SH-SY5Y (cell line): ENCODE data around the gene NR3C1.

Source experiments
- GATA2 ChIP-seq: IDR thresholded peaks from 2 replicates; pipeline ENCODE4 v1.6.1; 2011; ENCODE audit warnings: mild to moderate bottlenecking, low read depth, low read length
- GATA3 ChIP-seq: IDR thresholded peaks from 2 replicates; pipeline ENCODE4 v1.6.1; 2011; ENCODE audit warnings: low read depth, mild to moderate bottlenecking, low read length, moderate library complexity

GRCh38 chr5:143231973-143232812 is 171.3 kb downstream of the NR3C1 start:
- TF ChIP-seq GATA2: no peak
- no peak for TF ChIP-seq GATA3
